Epithelial cell of esophagus (primary cell): ENCODE measurements around the gene PCDHA5.
"Not testable (repeated sequence)": the region's sequence is repeated elsewhere in the genome, so short reads cannot be mapped to it uniquely, and the experiment has no call there.

Experiments
- DNase-seq: peaks from one replicate; pipeline ENCODE4 v3.0.0; 2010; ENCODE audit warnings: low read depth
- H3K4me3 ChIP-seq: 2 replicates; pipeline ENCODE4 v1.5.1; 2011; ENCODE audit warnings: mild to moderate bottlenecking, low read length, control low read depth
- CTCF ChIP-seq: IDR thresholded peaks from 2 replicates; pipeline ENCODE4 v1.5.1; 2011; ENCODE audit warnings: low read depth, mild to moderate bottlenecking, low read length, control low read depth, inconsistent platforms; ENCODE audit not compliant: insufficient read depth; ENCODE audit errors: missing control alignments

The PCDHA5 gene

GRCh38 chr5:140795259-140795641 is 26.2 kb upstream of the PCDHA5 start:
- DNase-seq = no peak
- no peak overlapping the region for H3K4me3 ChIP-seq
- peak; percentile 20 for TF ChIP-seq CTCF

GRCh38 chr5:140796072-140796717 is 25.2 kb upstream of the PCDHA5 start:
- DNase-seq, H3K4me3 ChIP-seq: not testable (repeated sequence)

GRCh38 chr5:140796718-140797095 is 24.7 kb upstream of the PCDHA5 start:
- H3K4me3 ChIP-seq = no peak overlapping the region
- no peak for TF ChIP-seq CTCF
- DNase-seq = no peak

GRCh38 chr5:140800816-140801493 is 20.5 kb upstream of the PCDHA5 start, which contains the start of gene PCDHA3:
TSS of gene PCDHA3 (plus strand) at chr5:140801057.
- TF ChIP-seq CTCF = no peak
- peak; percentile 10 for DNase-seq
- H3K4me3 ChIP-seq = no peak within 1 kb of the TSS

GRCh38 chr5:140801494-140801841 is 19.9 kb upstream of the PCDHA5 start:
- no peak for TF ChIP-seq CTCF
- H3K4me3 ChIP-seq = no peak overlapping the region
- no peak for DNase-seq

- not testable (repeated sequence) for H3K4me3 ChIP-seq
Observed at GRCh38 chr5:140802381-140802780, 19.0 kb upstream of the PCDHA5 start.

GRCh38 chr5:140802781-140803271 is 18.6 kb upstream of the PCDHA5 start:
- no peak for DNase-seq
- no peak for TF ChIP-seq CTCF
- H3K4me3 ChIP-seq = no peak overlapping the region

More at GRCh38 chr5:140802381-140802780, 19.0 kb upstream of the PCDHA5 start:
- not testable (repeated sequence) for DNase-seq
